Breast epithelium (tissue), 3 donors: ENCODE results near the gene PYURF.

Source experiments
- POLR2A ChIP-seq: fragments of 450-650 bp; IDR thresholded peaks from one replicate; pipeline ENCODE4 v1.6.1; 2016; ENCODE audit warnings: antibody characterized with exemption, mild to moderate bottlenecking, moderate library complexity
- POLR2AphosphoS5 ChIP-seq, 3 donors: sonication (generic); formaldehyde crosslinking; IDR thresholded peaks; one replicate each; pipeline ENCODE4 v1.6.1; 2017; ENCODE audit warnings: antibody characterized with exemption in 3 of 3
- TF ChIP-seq, protein P1 (sequence below), 3 donors: fragments of 450-650 bp; IDR thresholded peaks; one replicate each; pipeline ENCODE4 v1.5.1; 2016 to 2017; ENCODE audit warnings: antibody characterized with exemption in 3 of 3, mild to moderate bottlenecking in 3 of 3, moderate library complexity in 3 of 3

DNA sequence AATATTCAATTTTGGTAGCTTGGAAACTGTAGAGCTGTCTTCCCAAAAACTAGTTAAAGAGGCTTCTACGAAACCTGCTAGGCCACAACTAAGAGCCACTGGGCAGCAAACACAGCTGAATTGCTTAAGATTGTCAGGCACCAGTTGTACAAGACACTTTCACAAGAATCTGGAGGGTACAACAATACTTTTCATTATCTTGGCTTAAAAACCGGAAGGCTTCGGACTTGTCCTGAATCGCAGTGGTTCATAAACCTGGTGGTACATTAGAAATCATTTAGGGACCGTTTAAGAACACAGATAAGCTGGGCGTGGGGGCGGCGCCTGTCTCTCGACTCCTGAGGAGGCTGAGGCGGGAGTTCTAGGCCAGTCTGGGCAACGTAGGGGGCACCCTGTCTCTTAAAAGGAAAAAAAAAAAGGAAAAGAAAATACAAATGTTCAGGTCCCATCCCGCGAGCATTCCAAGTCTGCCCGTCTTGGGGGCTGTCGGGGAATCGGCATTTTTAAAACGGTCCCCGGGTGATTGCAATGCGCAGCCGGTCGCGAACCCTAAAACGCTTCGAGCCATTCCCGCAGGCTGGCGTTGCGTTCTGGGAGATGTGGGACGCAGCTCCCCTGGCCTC is 763 bp downstream of the PYURF start:
- TF ChIP-seq POLR2A = no peak
- TF ChIP-seq, protein P1, sequence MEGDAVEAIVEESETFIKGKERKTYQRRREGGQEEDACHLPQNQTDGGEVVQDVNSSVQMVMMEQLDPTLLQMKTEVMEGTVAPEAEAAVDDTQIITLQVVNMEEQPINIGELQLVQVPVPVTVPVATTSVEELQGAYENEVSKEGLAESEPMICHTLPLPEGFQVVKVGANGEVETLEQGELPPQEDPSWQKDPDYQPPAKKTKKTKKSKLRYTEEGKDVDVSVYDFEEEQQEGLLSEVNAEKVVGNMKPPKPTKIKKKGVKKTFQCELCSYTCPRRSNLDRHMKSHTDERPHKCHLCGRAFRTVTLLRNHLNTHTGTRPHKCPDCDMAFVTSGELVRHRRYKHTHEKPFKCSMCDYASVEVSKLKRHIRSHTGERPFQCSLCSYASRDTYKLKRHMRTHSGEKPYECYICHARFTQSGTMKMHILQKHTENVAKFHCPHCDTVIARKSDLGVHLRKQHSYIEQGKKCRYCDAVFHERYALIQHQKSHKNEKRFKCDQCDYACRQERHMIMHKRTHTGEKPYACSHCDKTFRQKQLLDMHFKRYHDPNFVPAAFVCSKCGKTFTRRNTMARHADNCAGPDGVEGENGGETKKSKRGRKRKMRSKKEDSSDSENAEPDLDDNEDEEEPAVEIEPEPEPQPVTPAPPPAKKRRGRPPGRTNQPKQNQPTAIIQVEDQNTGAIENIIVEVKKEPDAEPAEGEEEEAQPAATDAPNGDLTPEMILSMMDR (IDR thresholded peaks at IDR 0.05) = no peak
- TF ChIP-seq POLR2AphosphoS5 (IDR thresholded peaks at IDR 0.05) = no peak
